C4-2B (cell line): ENCODE results near the gene KIF26B.
"Not testable (repeated sequence)": the region's sequence is repeated elsewhere in the genome, so short reads cannot be mapped to it uniquely, and the experiment has no call there.

Experiments
- H3K27ac ChIP-seq: fragments of 450-650 bp; 2 replicates; pipeline ENCODE4 v1.5.1; 2017
- CTCF ChIP-seq: fragments of 450-650 bp; conservative IDR thresholded peaks from 2 replicates; pipeline ENCODE4 v1.5.1; 2017; ENCODE audit warnings: mild to moderate bottlenecking
- ZFX ChIP-seq: fragments of 450-650 bp; IDR thresholded peaks from 2 replicates; pipeline ENCODE4 v1.6.1; 2017

Gene KIF26B

GRCh38 chr1:245721488-245721887 is 566.7 kb downstream of the KIF26B start:
- TF ChIP-seq CTCF (no peak), ZFX (no peak)
- no peak overlapping the region for H3K27ac ChIP-seq

- not testable (repeated sequence) for H3K27ac ChIP-seq
Observed at GRCh38 chr1:245728035-245728434, 573.2 kb downstream of the KIF26B start.

- H3K27ac ChIP-seq, result no peak overlapping the region
- TF ChIP-seq ZFX, result no peak
Observed at GRCh38 chr1:245730801-245731200, 576.0 kb downstream of the KIF26B start.

GRCh38 chr1:245740336-245740735 is 585.6 kb downstream of the KIF26B start:
- not testable (repeated sequence) for H3K27ac ChIP-seq

- H3K27ac ChIP-seq, result no peak overlapping the region
- TF ChIP-seq CTCF, result no peak
- TF ChIP-seq ZFX, result no peak
Observed at GRCh38 chr1:245742896-245743295, 588.1 kb downstream of the KIF26B start.

- TF ChIP-seq CTCF, result no peak
- no peak for TF ChIP-seq ZFX
- H3K27ac ChIP-seq, result no peak overlapping the region
Observed at GRCh38 chr1:245748240-245748639, 593.5 kb downstream of the KIF26B start.

- no peak overlapping the region for H3K27ac ChIP-seq
- TF ChIP-seq ZFX (no peak), CTCF (no peak)
Observed at GRCh38 chr1:245748646-245749045, 593.9 kb downstream of the KIF26B start.

- TF ChIP-seq CTCF (no peak), ZFX (no peak)
- no peak overlapping the region for H3K27ac ChIP-seq
Observed at GRCh38 chr1:245749053-245749452, 594.3 kb downstream of the KIF26B start.

- no peak overlapping the region for H3K27ac ChIP-seq
- TF ChIP-seq CTCF (no peak), ZFX (no peak)
Observed at GRCh38 chr1:245750261-245750660, 595.5 kb downstream of the KIF26B start.
